ENCODE measurements around the gene MYMX.

DNA sequence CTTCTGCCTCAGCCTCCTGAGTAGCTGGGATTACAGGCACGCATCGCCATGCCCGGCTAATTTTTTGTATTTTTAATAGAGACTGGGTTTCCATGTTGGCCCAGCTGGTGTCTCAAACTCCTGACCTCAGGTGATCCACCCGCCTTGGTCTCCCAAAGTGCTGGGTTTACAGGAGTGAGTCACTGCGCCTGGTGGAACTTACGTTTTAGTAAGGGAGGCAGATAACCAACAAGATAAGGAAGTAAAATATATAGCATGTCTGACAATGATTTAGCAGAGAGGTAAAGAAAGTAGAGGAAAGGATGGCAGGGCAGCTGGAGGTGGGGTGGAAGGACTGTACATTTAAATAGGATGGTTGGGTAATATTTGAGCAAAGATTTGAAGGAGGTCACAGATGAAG is 12.8 kb upstream of the MYMX start:
- TF ChIP-seq, protein P1, sequence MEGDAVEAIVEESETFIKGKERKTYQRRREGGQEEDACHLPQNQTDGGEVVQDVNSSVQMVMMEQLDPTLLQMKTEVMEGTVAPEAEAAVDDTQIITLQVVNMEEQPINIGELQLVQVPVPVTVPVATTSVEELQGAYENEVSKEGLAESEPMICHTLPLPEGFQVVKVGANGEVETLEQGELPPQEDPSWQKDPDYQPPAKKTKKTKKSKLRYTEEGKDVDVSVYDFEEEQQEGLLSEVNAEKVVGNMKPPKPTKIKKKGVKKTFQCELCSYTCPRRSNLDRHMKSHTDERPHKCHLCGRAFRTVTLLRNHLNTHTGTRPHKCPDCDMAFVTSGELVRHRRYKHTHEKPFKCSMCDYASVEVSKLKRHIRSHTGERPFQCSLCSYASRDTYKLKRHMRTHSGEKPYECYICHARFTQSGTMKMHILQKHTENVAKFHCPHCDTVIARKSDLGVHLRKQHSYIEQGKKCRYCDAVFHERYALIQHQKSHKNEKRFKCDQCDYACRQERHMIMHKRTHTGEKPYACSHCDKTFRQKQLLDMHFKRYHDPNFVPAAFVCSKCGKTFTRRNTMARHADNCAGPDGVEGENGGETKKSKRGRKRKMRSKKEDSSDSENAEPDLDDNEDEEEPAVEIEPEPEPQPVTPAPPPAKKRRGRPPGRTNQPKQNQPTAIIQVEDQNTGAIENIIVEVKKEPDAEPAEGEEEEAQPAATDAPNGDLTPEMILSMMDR (IDR thresholded peaks at IDR 0.05): no peak
- TF ChIP-seq POLR2A (IDR thresholded peaks at IDR 0.05): no peak
- TF ChIP-seq POLR2AphosphoS5 (IDR thresholded peaks at IDR 0.05; ENCODE audit: insufficient read depth in 1 of 2, low read depth in 1 of 2): peak in 1 of 2 donors; percentile 23
